Left ventricle myocardium inferior (tissue), 1 donor: ENCODE data around the gene PALLD. TPM values are rescaled to one million over a fixed set of nuclear protein-coding genes. Genes with fewer than 3 reads are reported as not detected.

Source experiments
- DNase-seq: peaks from one replicate; pipeline ENCODE4 v3.0.0-alpha.2; 2020
- H3K27ac ChIP-seq: fragments of 200-600 bp; replicated peaks from 2 replicates; pipeline ENCODE4 v1.8.0; 2021
- H3K27me3 ChIP-seq: fragments of 200-600 bp; 2 replicates; pipeline ENCODE4 v1.8.0; 2021; ENCODE audit warnings: low read depth
- H3K36me3 ChIP-seq: fragments of 200-600 bp; 2 replicates; pipeline ENCODE4 v1.8.0; 2021
- H3K4me1 ChIP-seq: fragments of 200-600 bp; 2 replicates; pipeline ENCODE4 v1.8.0; 2021
- H3K4me3 ChIP-seq: fragments of 200-600 bp; 2 replicates; pipeline ENCODE4 v1.8.0; 2021; ENCODE audit warnings: mild to moderate bottlenecking, moderate library complexity
- H3K9me3 ChIP-seq: fragments of 200-600 bp; replicated peaks from 2 replicates; pipeline ENCODE4 v1.8.0; 2021
- CTCF ChIP-seq: fragments of 200-600 bp; IDR thresholded peaks from 2 replicates; pipeline ENCODE4 v1.8.0; 2021; ENCODE audit warnings: antibody characterized with exemption, mild to moderate bottlenecking, borderline replicate concordance
- intact Hi-C: fragments of 100-400 bp; cut with micrococcal nuclease; formaldehyde crosslinking; loops from one replicate; pipeline ENCODE4 v1.11.0; 2022
- total RNA-seq: library from RNA; stranded (reverse); fragmentation: NEBNext Ultra II Directional; extraction: Animal tissue kit (Norgen Biotek cat#: 25700); gene quantifications from one replicate; pipeline ENCODE4 v1.2.1, GENCODE V29; 2021
- donor health status: DM: no; HTN: yes; CAD: no; lungs with severe emphysema.

The PALLD gene
- total RNA-seq, 1 donor from 2014 or later = 871 TPM

GRCh38 chr4:168631241-168632162 lies 134.7 kb downstream of the PALLD start:
- peak; percentile 67 for DNase-seq
- Histone ChIP-seq H3K36me3 (no peaks in the 10 kb centered on the region), H3K4me1 (peaks cover 64% of the 10 kb centered on the region), H3K27ac (peak overlapping the region; percentile 75), H3K9me3 (no peaks in the 10 kb centered on the region), H3K4me3 (peak overlapping the region; percentile 74), H3K27me3 (no peaks in the 10 kb centered on the region)
- peak; percentile 66 for TF ChIP-seq CTCF
- intact Hi-C loops = no loop called here

- no peak for TF ChIP-seq CTCF
- Histone ChIP-seq H3K9me3 (no peaks in the 10 kb centered on the region), H3K36me3 (no peaks in the 10 kb centered on the region), H3K27me3 (no peaks in the 10 kb centered on the region), H3K4me1 (peaks cover 72% of the 10 kb centered on the region), H3K27ac (peak overlapping the region; percentile 75), H3K4me3 (peak overlapping the region; percentile 74)
- intact Hi-C loops = no loop called here
- no peak for DNase-seq
Measured at GRCh38 chr4:168632301-168632725, 135.5 kb downstream of the PALLD start.

GRCh38 chr4:168633064-168633463 lies 136.2 kb downstream of the PALLD start:
- no peaks in the 10 kb centered on the region for H3K36me3 ChIP-seq
- peaks cover 70% of the 10 kb centered on the region for H3K4me1 ChIP-seq
- H3K27me3 ChIP-seq = no peaks in the 10 kb centered on the region
- H3K4me3 ChIP-seq = peak overlapping the region; percentile 74
- no peaks in the 10 kb centered on the region for H3K9me3 ChIP-seq
- H3K27ac ChIP-seq = peak overlapping the region; percentile 75
- intact Hi-C loops = no loop called here
- no peak for TF ChIP-seq CTCF
- no peak for DNase-seq

- Histone ChIP-seq H3K4me1 (peaks cover 69% of the 10 kb centered on the region), H3K4me3 (peak overlapping the region; percentile 74), H3K36me3 (no peaks in the 10 kb centered on the region), H3K9me3 (no peaks in the 10 kb centered on the region), H3K27ac (peak overlapping the region; percentile 75), H3K27me3 (no peaks in the 10 kb centered on the region)
- no peak for DNase-seq
- intact Hi-C loops = no loop called here
- no peak for TF ChIP-seq CTCF
Measured at GRCh38 chr4:168633496-168633895, 136.6 kb downstream of the PALLD start.

GRCh38 chr4:168634276-168634802 lies 137.5 kb downstream of the PALLD start:
- peaks cover 69% of the 10 kb centered on the region for H3K4me1 ChIP-seq
- peak overlapping the region; percentile 75 for H3K27ac ChIP-seq
- TF ChIP-seq CTCF = no peak
- H3K27me3 ChIP-seq = no peaks in the 10 kb centered on the region
- peak overlapping the region; percentile 74 for H3K4me3 ChIP-seq
- H3K9me3 ChIP-seq = no peaks in the 10 kb centered on the region
- H3K36me3 ChIP-seq = no peaks in the 10 kb centered on the region
- intact Hi-C loops = no loop called here
- DNase-seq = no peak
